B cell (primary cell): ENCODE results near the gene CAVIN1. TPM values are rescaled to one million over a fixed set of nuclear protein-coding genes. Genes with fewer than 3 reads are reported as not detected.

Source experiments
- ATAC-seq: fragments of 200-7000 bp; cut with Tn5 transposase; one replicate; pipeline ENCODE4 v1.10.0; 2021; ENCODE audit warnings: low read depth, mild to moderate bottlenecking, moderate number of reproducible peaks, moderate library complexity
- CTCF ChIA-PET: fragments of 350-600 bp; sonication (Branson Sonifier 250); formaldehyde crosslinking; loops from one replicate; lab custom pipeline; 2021; ENCODE audit warnings: antibody characterized with exemption, inconsistent platforms; lab: Charles Lee
- POLR2A ChIA-PET: fragments of 350-600 bp; sonication (Branson Sonifier 250); formaldehyde crosslinking; loops from one replicate; lab custom pipeline; 2021; ENCODE audit warnings: antibody characterized with exemption; lab: Charles Lee
- DNase-seq: peaks from one replicate; pipeline ENCODE4 v3.0.0; 2013
- H2AFZ ChIP-seq: 2 replicates; pipeline ENCODE4 v1.6.1; 2012; ENCODE audit warnings: mild to moderate bottlenecking, low read depth, low read length; ENCODE audit not compliant: insufficient read depth, poor library complexity, severe bottlenecking
- H3K27ac ChIP-seq, 2 donors: 1 replicate in 1 of 2; 2 replicates in 1 of 2; pipeline ENCODE4 v1.5.1; 2012 to 2013; ENCODE audit warnings: low read length in 2 of 2, mild to moderate bottlenecking in 2 of 2, moderate library complexity in 1 of 2
- H3K27me3 ChIP-seq, 4 experiments: fragments of 200-600 bp in 1 of 4; sonication (generic) in 1 of 4; replicated peaks in 1 of 4; 1 replicate in 2 of 4; 2 replicates in 2 of 4; pipeline versions ENCODE4 v1.6.1 to v1.7.0; 2013 to 2016; ENCODE audit warnings: low read length in 3 of 4, mild to moderate bottlenecking in 2 of 4, mixed read lengths in 1 of 4, moderate library complexity in 1 of 4; ENCODE audit not compliant: insufficient read depth in 4 of 4, control insufficient read depth in 3 of 4; ENCODE audit errors: control extremely low read depth in 1 of 4
- H3K36me3 ChIP-seq, 2 experiments: replicated peaks in 1 of 2; 1 replicate in 1 of 2; 2 replicates in 1 of 2; pipeline versions ENCODE4 v1.6.1 to v1.7.1; 2013; ENCODE audit warnings: low read length in 1 of 2; ENCODE audit not compliant: insufficient read depth in 2 of 2, control insufficient read depth in 1 of 2; ENCODE audit errors: control extremely low read depth in 1 of 2, extremely low read depth in 1 of 2
- H3K4me1 ChIP-seq, 2 donors: fragments of 200-600 bp in 1 of 2; sonication (generic) in 1 of 2; 1 replicate in 1 of 2; 2 replicates in 1 of 2; pipeline versions ENCODE4 v1.5.1 to v1.6.1; 2013 to 2017; ENCODE audit warnings: low read length in 2 of 2; ENCODE audit not compliant: control insufficient read depth in 2 of 2, insufficient read depth in 2 of 2
- H3K4me2 ChIP-seq: replicated peaks from 2 replicates; pipeline ENCODE3; 2012; ENCODE audit warnings: mild to moderate bottlenecking, low read depth, low read length; ENCODE audit not compliant: poor library complexity, severe bottlenecking
- H3K4me3 ChIP-seq, 5 experiments: fragments of 200-600 bp in 1 of 5; sonication (generic) in 1 of 5; 1 replicate in 3 of 5; 2 replicates in 2 of 5; pipeline versions ENCODE4 v1.5.1 to v1.7.0; 2011 to 2016; ENCODE audit warnings: low read length in 4 of 5, mild to moderate bottlenecking in 4 of 5, low read depth in 2 of 5, control low read depth in 1 of 5, moderate library complexity in 1 of 5; ENCODE audit not compliant: insufficient read depth in 1 of 5; ENCODE audit errors: control extremely low read depth in 1 of 5, extremely low read depth in 1 of 5
- H3K79me2 ChIP-seq: fragments of 200-600 bp; sonication (generic); one replicate; pipeline ENCODE4 v1.6.0; 2016; ENCODE audit warnings: low read length; ENCODE audit not compliant: control insufficient read depth, insufficient read depth
- H3K9ac ChIP-seq: fragments of 200-600 bp; sonication (generic); 2 replicates; pipeline ENCODE4 v1.6.1; 2017; ENCODE audit warnings: mild to moderate bottlenecking, low read length, moderate library complexity
- H3K9me3 ChIP-seq, 3 donors: one replicate each; pipeline versions ENCODE4 v1.6.1 to v1.7.1; 2013; ENCODE audit warnings: low read length in 2 of 3; ENCODE audit not compliant: control insufficient read depth in 2 of 3, insufficient read depth in 1 of 3; ENCODE audit errors: control extremely low read depth in 1 of 3
- H4K20me1 ChIP-seq: 2 replicates; pipeline ENCODE4 v1.6.0; 2012; ENCODE audit warnings: mild to moderate bottlenecking, low read length; ENCODE audit not compliant: insufficient read depth, control insufficient read depth, poor library complexity, severe bottlenecking
- H3K27ac Mint-ChIP-seq: one replicate; pipeline ENCODE4 v1.8.0; 2021; ENCODE audit warnings: mixed read lengths
- H3K27me3 Mint-ChIP-seq: one replicate; pipeline ENCODE4 v1.8.0; 2021; ENCODE audit warnings: mixed read lengths
- H3K4me1 Mint-ChIP-seq: one replicate; pipeline ENCODE4 v1.8.0; 2021; ENCODE audit warnings: mixed read lengths
- H3K4me3 Mint-ChIP-seq: one replicate; pipeline ENCODE4 v1.8.0; 2021; ENCODE audit warnings: mixed read lengths
- H3K9me3 Mint-ChIP-seq: one replicate; pipeline ENCODE4 v1.8.0; 2022; ENCODE audit warnings: mixed read lengths; ENCODE audit not compliant: insufficient read depth
- EZH2 ChIP-seq: IDR thresholded peaks from 2 replicates; pipeline ENCODE4 v1.6.1; 2012; ENCODE audit warnings: borderline replicate concordance, low read depth, mild to moderate bottlenecking, moderate library complexity, low read length; ENCODE audit not compliant: insufficient read depth, poor library complexity, severe bottlenecking
- WGBS: methylation state at CpG from one replicate; pipeline ENCODE4 v1.1.5; 2013; ENCODE audit warnings: missing lambda C conversion rate; ENCODE audit not compliant: insufficient coverage; 5-methylcytosine and 5-hydroxymethylcytosine counted together
- intact Hi-C: fragments of 100-400 bp; cut with micrococcal nuclease; formaldehyde crosslinking; loops from one replicate; pipeline ENCODE4 v1.10.0; 2022
- polyA plus RNA-seq: library from polyadenylated mRNA; depleted of rRNA; stranded (reverse); fragments of >200 nt; gene quantifications from 2 replicates; pipeline ENCODE4 v1.2.3, GENCODE V29; 2012
- total RNA-seq, 2 donors: library from RNA; stranded (reverse); fragments of 120-200 nt in 1 of 2; gene quantifications; 1 replicate in 1 of 2; 2 replicates in 1 of 2; pipeline versions ENCODE4 v1.2.3 to v1.2.4, GENCODE V29; 2013 to 2022
- TF ChIP-seq, protein P1 (sequence below): fragments of 200-600 bp; IDR thresholded peaks from one replicate; pipeline ENCODE4 v1.8.0; 2022; ENCODE audit warnings: antibody characterized with exemption, mild to moderate bottlenecking

CAVIN1 gene
- total and polyA plus RNA-seq, 2 donors (not counting 1 experiment from before 2014, with no cell fraction given), result not detected

DNA sequence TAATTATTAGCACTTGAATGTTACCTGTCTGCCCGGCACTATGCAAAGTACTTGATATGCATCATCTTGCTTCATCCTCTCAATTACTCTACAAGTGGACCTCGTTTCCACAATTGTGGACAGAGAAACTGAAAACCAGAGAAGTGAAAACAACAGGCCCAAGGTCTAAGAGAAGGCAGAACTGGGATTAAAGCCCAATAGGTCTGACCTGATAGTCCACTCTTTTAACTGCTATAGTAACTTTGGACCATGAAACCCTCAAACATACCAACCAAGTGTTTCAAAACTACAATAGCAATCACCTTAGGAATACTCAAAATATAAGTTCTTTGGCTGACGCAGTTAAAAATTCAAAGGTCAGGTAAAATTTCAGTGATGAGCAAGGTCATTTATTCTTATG, 42.1 kb downstream of the CAVIN1 start:
- ChIA-PET POLR2A (no interaction called here), CTCF (no interaction called here)
- Histone ChIP-seq H3K9me3 (no peaks in the 10 kb centered on the region), H3K4me1 (peaks cover 17 to 25% of the 10 kb centered on the region in 2 donors), H3K4me3 (no peak overlapping the region), H3K79me2 (peaks cover 98% of the 10 kb centered on the region), H4K20me1 (peaks cover 77% of the 10 kb centered on the region), H3K4me2 (no peak overlapping the region), H2AFZ (no peak overlapping the region), H3K9ac (no peak overlapping the region), H3K27ac (no peak overlapping the region), H3K36me3 (peaks cover 0 to 2% of the 10 kb centered on the region in 2 experiments), H3K27me3 (no peaks in the 10 kb centered on the region)
- Mint-ChIP-seq H3K27me3 (no peaks in the 10 kb centered on the region), H3K9me3 (no peaks in the 10 kb centered on the region), H3K4me3 (no peak overlapping the region), H3K27ac (no peak overlapping the region), H3K4me1 (peaks cover 60% of the 10 kb centered on the region)
- WGBS, result 62% methylated on average over 2 of the region's 3 CpGs
- DNase-seq (no peak), ATAC-seq (no peak)
- no peak for TF ChIP-seq EZH2
- TF ChIP-seq, protein P1, sequence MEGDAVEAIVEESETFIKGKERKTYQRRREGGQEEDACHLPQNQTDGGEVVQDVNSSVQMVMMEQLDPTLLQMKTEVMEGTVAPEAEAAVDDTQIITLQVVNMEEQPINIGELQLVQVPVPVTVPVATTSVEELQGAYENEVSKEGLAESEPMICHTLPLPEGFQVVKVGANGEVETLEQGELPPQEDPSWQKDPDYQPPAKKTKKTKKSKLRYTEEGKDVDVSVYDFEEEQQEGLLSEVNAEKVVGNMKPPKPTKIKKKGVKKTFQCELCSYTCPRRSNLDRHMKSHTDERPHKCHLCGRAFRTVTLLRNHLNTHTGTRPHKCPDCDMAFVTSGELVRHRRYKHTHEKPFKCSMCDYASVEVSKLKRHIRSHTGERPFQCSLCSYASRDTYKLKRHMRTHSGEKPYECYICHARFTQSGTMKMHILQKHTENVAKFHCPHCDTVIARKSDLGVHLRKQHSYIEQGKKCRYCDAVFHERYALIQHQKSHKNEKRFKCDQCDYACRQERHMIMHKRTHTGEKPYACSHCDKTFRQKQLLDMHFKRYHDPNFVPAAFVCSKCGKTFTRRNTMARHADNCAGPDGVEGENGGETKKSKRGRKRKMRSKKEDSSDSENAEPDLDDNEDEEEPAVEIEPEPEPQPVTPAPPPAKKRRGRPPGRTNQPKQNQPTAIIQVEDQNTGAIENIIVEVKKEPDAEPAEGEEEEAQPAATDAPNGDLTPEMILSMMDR, result no peak
- intact Hi-C loops, result loop anchor here (10.0 kb wide), 2 partner anchors 266 to 984 kb away; partner anchors contain the start of gene DHX58

DNA sequence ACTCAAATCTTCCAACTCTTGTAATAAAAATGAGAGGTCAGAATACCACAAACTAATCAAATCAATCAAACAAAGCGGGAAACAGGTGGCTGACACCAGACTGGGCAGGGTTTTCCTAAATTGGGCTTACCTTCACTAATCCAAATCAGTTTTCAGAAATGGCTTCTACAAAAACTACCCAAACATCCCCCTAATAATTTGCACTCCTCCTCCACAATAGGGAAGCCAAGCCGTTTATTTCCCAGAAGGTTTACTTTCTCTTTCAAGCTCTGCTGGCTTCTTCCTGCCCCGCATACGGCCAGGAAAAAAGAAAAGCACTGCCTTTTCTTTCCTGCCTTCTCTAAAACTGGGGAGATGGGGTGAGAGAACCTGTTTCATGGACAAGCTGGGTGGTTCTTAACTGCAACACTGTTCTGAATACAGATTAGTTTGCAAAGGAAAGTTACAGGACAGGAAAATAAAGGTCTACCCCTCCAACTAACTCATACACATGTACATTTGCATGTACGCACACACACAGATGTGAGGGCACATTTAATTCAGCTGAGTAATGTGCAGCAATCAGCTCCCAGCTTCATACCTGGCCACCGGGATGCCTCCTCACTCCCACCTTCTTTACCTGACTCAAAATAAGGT, 44.0 kb downstream of the CAVIN1 start:
- POLR2A ChIA-PET, result interaction anchor here (2.5 kb wide), 1 partner anchor 9 kb away, joined by 13 read pairs; the partner anchor contains the start of gene STAT3
- ATAC-seq (peak; percentile 76), DNase-seq (peak; percentile 54)
- Mint-ChIP-seq H3K9me3 (no peaks in the 10 kb centered on the region), H3K4me3 (peak overlapping the region; percentile 86), H3K27me3 (no peaks in the 10 kb centered on the region), H3K4me1 (peaks cover 61% of the 10 kb centered on the region), H3K27ac (peak overlapping the region; percentile 81)
- Histone ChIP-seq H3K4me1 (peaks cover 17 to 25% of the 10 kb centered on the region in 2 donors), H3K27me3 (no peaks in the 10 kb centered on the region), H2AFZ (peak overlapping the region; percentile 37), H3K9ac (peak overlapping the region; percentile 54), H3K27ac (peak overlapping the region; percentile 38 to 73), H3K36me3 (peaks cover 0 to 2% of the 10 kb centered on the region in 2 experiments), H4K20me1 (peaks cover 64% of the 10 kb centered on the region), H3K9me3 (no peaks in the 10 kb centered on the region), H3K4me3 (peak overlapping the region in 4 of 5 experiments; percentile 17 to 55 (median 34)), H3K79me2 (peaks cover 94% of the 10 kb centered on the region), H3K4me2 (peak overlapping the region; percentile 76)
- WGBS, result 6% methylated on average over 3 of the region's 6 CpGs
- intact Hi-C loops, result loop anchor here (1.0 to 5.0 kb wide), 2 partner anchors 8 to 37 kb away; no protein-coding TSS in a partner anchor
- no peak for TF ChIP-seq EZH2
- TF ChIP-seq, protein P1, result no peak
- CTCF ChIA-PET, result interaction anchor here (0.8 to 2.4 kb wide), 4 partner anchors 9 to 148 kb away, joined by 3 to 8 read pairs (median 5); partner anchors contain the start of gene STAT3
